Panc1 (cell line): ENCODE data around the gene SELENOF. TPM values are rescaled to one million over a fixed set of nuclear protein-coding genes. Genes with fewer than 3 reads are reported as not detected.

ENCODE experiments used
- ATAC-seq: fragments of 200-7000 bp; cut with Tn5 transposase; 2 replicates; pipeline ENCODE4 v1.9.1; 2020; ENCODE audit warnings: mild to moderate bottlenecking, moderate library complexity
- BruUV-seq: library from RNA; stranded (reverse); fragments of 400-500 nt; replicated peaks from 2 replicates; lab custom pipeline; 2021; lab: Mats Ljungman, UMichigan
- CTCF ChIA-PET: fragments of 300-600 bp; sonication (Branson Sonifier 250); formaldehyde crosslinking; loops from one replicate; lab custom pipeline; 2022; ENCODE audit warnings: antibody characterized with exemption; lab: Charles Lee
- POLR2A ChIA-PET: fragments of 300-600 bp; sonication (Branson Sonifier 250); formaldehyde crosslinking; loops from one replicate; lab custom pipeline; 2022; ENCODE audit warnings: antibody characterized with exemption; lab: Charles Lee
- DNase-seq: peaks from one replicate; pipeline ENCODE4 v3.0.0-alpha.2; 2010; ENCODE audit warnings: low read depth, low spot score
- H3K27ac ChIP-seq: 2 replicates; pipeline ENCODE4 v1.5.1; 2011; ENCODE audit warnings: mild to moderate bottlenecking, low read length, inconsistent platforms
- H3K27me3 ChIP-seq: fragments of 200-500 bp; sonication (Bioruptor generic); 2 replicates; pipeline ENCODE4 v1.6.0; 2014; ENCODE audit warnings: low read length, inconsistent platforms; ENCODE audit not compliant: control insufficient read depth, insufficient read depth
- H3K36me3 ChIP-seq: fragments of 200-500 bp; sonication (Bioruptor generic); 2 replicates; pipeline ENCODE4 v1.5.1; 2014; ENCODE audit warnings: inconsistent platforms, mild to moderate bottlenecking, low read length, moderate library complexity; ENCODE audit not compliant: control insufficient read depth, insufficient read depth
- H3K4me1 ChIP-seq: 2 replicates; pipeline ENCODE4 v1.5.1; 2011; ENCODE audit warnings: inconsistent platforms, mild to moderate bottlenecking, low read length, moderate library complexity; ENCODE audit not compliant: control insufficient read depth, insufficient read depth
- H3K4me3 ChIP-seq, 2 experiments: 2 replicates each; pipeline ENCODE4 v1.5.1; 2011 to 2012; ENCODE audit warnings: low read depth in 2 of 2, low read length in 2 of 2, mild to moderate bottlenecking in 2 of 2, inconsistent platforms in 1 of 2, moderate library complexity in 1 of 2
- H3K9me3 ChIP-seq: fragments of 200-500 bp; sonication (Bioruptor generic); 2 replicates; pipeline ENCODE4 v1.5.1; 2014; ENCODE audit warnings: low read depth, mild to moderate bottlenecking, inconsistent platforms, low read length, moderate library complexity; ENCODE audit not compliant: control insufficient read depth, insufficient read depth
- POLR2AphosphoS5 ChIP-seq: IDR thresholded peaks from 2 replicates; pipeline ENCODE4 v1.6.1; 2012; ENCODE audit warnings: mild to moderate bottlenecking, low read depth, low read length, moderate library complexity
- SIN3A ChIP-seq: IDR thresholded peaks from 2 replicates; pipeline ENCODE4 v1.6.1; 2012; ENCODE audit warnings: low read depth, mild to moderate bottlenecking, low read length, moderate library complexity, borderline replicate concordance; ENCODE audit not compliant: insufficient read depth
- TCF7L2 ChIP-seq: IDR thresholded peaks from 2 replicates; pipeline ENCODE4 v1.6.1; 2011; ENCODE audit warnings: mild to moderate bottlenecking, low read depth, low read length, inconsistent platforms
- in situ Hi-C: cut with HindIII; loops from 2 replicates; pipeline ENCODE4 v1.10.0; 2016; ENCODE audit warnings: low sequenced_read_pairs, low pct_unique_long_range_greater_than_20kb
- intact Hi-C: fragments of 100-400 bp; cut with micrococcal nuclease; formaldehyde crosslinking; loops from one replicate; pipeline ENCODE4 v1.10.0; 2022; ENCODE audit not compliant: unreplicated experiment
- total RNA-seq: library from RNA; stranded (reverse); gene quantifications from one replicate; pipeline ENCODE4 v1.2.1, GENCODE V29; 2021; ENCODE audit not compliant: unreplicated experiment
- TF ChIP-seq, protein P1 (sequence below), 2 experiments: IDR thresholded peaks; 2 replicates each; pipeline ENCODE4 v1.6.1; 2011 to 2012; ENCODE audit warnings: low read depth in 2 of 2, control low read depth in 1 of 2, low read length in 1 of 2, mild to moderate bottlenecking in 1 of 2, moderate library complexity in 1 of 2; ENCODE audit not compliant: insufficient read depth in 1 of 2
- TF ChIP-seq, protein P2 (sequence below): fragments of 450-650 bp; IDR thresholded peaks from 2 replicates; pipeline ENCODE4 v1.5.1; 2017; ENCODE audit warnings: mild to moderate bottlenecking

Gene SELENOF
- total RNA-seq, 1 experiment from 2014 or later = 190 TPM

DNA sequence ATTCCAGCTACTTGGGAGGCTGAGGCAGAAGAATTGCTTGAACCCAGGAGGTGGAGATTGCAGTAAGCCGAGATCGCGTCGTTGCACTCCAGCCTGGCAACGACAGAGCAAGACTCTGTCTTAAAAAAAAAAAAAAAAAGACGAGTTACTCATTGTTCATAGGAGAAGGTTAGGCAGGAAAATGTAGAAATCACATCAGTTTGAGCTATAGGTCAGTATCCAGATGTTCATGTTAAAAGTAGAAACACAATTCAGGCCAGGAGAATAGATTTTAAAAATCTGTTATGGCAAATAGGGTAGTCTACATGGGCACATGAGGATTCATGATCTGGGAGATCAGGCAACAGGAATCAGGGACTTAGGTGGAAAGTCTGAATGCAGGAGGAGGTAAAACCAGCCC is 57.7 kb downstream of the SELENOF start:
- in situ Hi-C loops = no loop called here
- Histone ChIP-seq H3K27ac (no peak overlapping the region), H3K4me3 (no peak overlapping the region)

DNA sequence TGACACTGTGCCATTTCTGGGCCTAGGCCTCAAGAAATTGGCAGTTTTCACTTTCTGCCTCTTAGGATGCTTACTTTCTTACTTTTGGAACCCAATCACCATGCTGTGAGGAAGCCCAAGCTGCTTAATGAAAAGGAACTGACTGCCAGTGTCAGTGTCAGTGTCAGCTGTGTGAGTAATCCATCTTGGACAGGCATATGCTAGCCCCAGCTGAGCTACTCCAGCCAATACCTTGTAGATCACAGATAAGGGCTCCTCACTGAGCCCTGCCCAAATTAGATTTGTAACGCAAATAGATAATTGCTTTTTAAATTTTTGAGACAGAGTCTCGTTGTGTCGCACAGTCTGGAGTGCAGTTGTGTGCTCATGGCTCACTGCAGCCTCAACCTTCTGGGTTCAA is 59.6 kb downstream of the SELENOF start:
- TF ChIP-seq, protein P1, sequence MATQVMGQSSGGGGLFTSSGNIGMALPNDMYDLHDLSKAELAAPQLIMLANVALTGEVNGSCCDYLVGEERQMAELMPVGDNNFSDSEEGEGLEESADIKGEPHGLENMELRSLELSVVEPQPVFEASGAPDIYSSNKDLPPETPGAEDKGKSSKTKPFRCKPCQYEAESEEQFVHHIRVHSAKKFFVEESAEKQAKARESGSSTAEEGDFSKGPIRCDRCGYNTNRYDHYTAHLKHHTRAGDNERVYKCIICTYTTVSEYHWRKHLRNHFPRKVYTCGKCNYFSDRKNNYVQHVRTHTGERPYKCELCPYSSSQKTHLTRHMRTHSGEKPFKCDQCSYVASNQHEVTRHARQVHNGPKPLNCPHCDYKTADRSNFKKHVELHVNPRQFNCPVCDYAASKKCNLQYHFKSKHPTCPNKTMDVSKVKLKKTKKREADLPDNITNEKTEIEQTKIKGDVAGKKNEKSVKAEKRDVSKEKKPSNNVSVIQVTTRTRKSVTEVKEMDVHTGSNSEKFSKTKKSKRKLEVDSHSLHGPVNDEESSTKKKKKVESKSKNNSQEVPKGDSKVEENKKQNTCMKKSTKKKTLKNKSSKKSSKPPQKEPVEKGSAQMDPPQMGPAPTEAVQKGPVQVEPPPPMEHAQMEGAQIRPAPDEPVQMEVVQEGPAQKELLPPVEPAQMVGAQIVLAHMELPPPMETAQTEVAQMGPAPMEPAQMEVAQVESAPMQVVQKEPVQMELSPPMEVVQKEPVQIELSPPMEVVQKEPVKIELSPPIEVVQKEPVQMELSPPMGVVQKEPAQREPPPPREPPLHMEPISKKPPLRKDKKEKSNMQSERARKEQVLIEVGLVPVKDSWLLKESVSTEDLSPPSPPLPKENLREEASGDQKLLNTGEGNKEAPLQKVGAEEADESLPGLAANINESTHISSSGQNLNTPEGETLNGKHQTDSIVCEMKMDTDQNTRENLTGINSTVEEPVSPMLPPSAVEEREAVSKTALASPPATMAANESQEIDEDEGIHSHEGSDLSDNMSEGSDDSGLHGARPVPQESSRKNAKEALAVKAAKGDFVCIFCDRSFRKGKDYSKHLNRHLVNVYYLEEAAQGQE (IDR thresholded peaks at IDR 0.05; ENCODE audit: insufficient read depth in 1 of 2, low read depth in 2 of 2, low read length in 1 of 2) = no peak
- TF ChIP-seq SIN3A = no peak
- no peak for TF ChIP-seq POLR2AphosphoS5
- no peak for TF ChIP-seq TCF7L2
- TF ChIP-seq, protein P2, sequence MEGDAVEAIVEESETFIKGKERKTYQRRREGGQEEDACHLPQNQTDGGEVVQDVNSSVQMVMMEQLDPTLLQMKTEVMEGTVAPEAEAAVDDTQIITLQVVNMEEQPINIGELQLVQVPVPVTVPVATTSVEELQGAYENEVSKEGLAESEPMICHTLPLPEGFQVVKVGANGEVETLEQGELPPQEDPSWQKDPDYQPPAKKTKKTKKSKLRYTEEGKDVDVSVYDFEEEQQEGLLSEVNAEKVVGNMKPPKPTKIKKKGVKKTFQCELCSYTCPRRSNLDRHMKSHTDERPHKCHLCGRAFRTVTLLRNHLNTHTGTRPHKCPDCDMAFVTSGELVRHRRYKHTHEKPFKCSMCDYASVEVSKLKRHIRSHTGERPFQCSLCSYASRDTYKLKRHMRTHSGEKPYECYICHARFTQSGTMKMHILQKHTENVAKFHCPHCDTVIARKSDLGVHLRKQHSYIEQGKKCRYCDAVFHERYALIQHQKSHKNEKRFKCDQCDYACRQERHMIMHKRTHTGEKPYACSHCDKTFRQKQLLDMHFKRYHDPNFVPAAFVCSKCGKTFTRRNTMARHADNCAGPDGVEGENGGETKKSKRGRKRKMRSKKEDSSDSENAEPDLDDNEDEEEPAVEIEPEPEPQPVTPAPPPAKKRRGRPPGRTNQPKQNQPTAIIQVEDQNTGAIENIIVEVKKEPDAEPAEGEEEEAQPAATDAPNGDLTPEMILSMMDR = no peak
- H3K9me3 ChIP-seq = no peaks in the 10 kb centered on the region
- intact Hi-C loops (no loop called here), in situ Hi-C loops (no loop called here)
- ATAC-seq = no peak
- CTCF ChIA-PET = no interaction called here
- no peaks in the 10 kb centered on the region for H3K4me1 ChIP-seq
- no peaks in the 10 kb centered on the region for H3K27me3 ChIP-seq
- POLR2A ChIA-PET = no interaction called here
- no peak overlapping the region for H3K27ac ChIP-seq
- no peak overlapping the region for H3K4me3 ChIP-seq
- no peak for DNase-seq
- no peaks in the 10 kb centered on the region for H3K36me3 ChIP-seq
- BruUV-seq = no TSS peak

More for the DNA sequence above, 57.7 kb downstream of the SELENOF start:
- TF ChIP-seq SIN3A = no peak
- TF ChIP-seq TCF7L2 = no peak
- TF ChIP-seq POLR2AphosphoS5 = no peak
- TF ChIP-seq, protein P2 = no peak
- TF ChIP-seq, protein P1 (IDR thresholded peaks at IDR 0.05; ENCODE audit: insufficient read depth in 1 of 2, low read depth in 2 of 2, low read length in 1 of 2) = no peak
- no TSS peak for BruUV-seq
- DNase-seq (no peak), ATAC-seq (no peak)
- Histone ChIP-seq H3K27me3 (no peaks in the 10 kb centered on the region), H3K36me3 (no peaks in the 10 kb centered on the region), H3K4me1 (no peaks in the 10 kb centered on the region), H3K9me3 (no peaks in the 10 kb centered on the region)
- ChIA-PET POLR2A (interaction anchor here (0.6 to 0.7 kb wide), 5 partner anchors 41 to 530 kb away, joined by 3 to 9 read pairs (median 6); no protein-coding TSS in a partner anchor), CTCF (no interaction called here)
- intact Hi-C loops = no loop called here
